HG03460 (cell line): ENCODE results near the gene GNG13.
"Not testable (repeated sequence)": the region's sequence is repeated elsewhere in the genome, so short reads cannot be mapped to it uniquely, and the experiment has no call there.

Source experiments
- ATAC-seq: cut with Tn5 transposase; IDR thresholded peaks from one replicate; pipeline ENCODE4 v1.9.1; 2021; ENCODE audit not compliant: unreplicated experiment

The GNG13 gene

GRCh38 chr16:780296-780695, 20.2 kb downstream of the GNG13 start:
- no peak for ATAC-seq

- no peak for ATAC-seq
Measured at GRCh38 chr16:779561-779960, 21.0 kb downstream of the GNG13 start.

GRCh38 chr16:778909-779527, 21.5 kb downstream of the GNG13 start:
- no peak for ATAC-seq

DNA sequence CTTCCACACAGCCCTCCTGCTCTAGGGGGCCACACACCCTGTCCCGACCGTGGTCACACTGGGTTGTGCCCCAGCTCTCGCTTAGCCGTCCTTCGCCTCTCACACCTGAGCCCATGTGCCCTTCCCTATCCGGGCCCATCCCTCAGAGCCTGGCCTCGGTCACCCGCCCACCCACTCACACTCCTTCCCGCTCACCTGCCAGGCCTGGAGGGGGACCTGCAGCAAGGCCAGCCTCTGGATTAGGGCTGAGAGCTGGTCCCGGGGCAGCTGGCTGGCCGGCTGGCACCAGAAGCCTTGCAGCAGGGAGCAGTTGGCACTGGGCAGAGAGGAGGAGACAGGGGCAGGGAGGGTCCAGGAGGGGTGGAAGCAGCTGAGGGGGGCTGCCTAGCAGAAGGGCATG, 22.1 kb downstream of the GNG13 start:
- ATAC-seq, result no peak

DNA sequence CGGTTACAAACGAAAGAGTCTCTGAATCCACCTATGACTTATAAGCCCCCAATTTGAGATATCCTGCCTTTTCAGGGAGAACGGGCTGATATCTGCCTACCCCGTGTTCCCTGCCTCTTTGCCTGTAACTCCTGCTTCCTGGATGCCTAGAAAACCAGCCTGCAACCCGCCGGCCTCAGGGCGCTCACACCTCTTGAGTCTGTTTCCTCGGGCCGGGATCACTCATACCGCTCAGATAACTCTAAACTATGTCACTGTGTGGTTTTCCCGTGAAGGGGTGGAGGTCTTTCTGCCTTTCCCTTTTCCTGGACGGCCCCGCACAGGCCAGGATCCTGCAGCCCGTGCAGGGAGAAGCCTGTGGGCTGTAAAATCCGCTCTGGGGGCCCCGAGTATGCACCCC, 22.7 kb downstream of the GNG13 start:
- ATAC-seq, result no peak

DNA sequence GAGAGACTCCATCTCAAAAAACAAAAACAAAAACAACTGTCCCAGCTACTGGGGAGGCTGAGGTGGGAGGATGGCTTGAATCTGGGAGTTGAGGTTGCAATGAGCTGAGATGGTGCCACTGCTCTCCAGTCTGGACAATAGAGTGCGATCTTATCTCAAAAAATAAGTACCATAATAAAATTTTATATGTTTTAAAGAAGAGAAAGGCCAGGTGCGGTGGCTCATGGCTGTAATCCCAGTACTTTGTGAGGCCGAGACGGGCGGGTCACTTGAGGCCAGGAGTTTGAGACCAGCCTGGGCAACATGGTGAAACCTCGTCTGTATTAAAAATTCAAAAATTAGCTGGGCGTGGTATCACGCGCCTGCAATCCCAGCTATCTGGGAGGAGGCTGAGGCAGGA, 23.7 kb downstream of the GNG13 start:
- ATAC-seq, result no peak

DNA sequence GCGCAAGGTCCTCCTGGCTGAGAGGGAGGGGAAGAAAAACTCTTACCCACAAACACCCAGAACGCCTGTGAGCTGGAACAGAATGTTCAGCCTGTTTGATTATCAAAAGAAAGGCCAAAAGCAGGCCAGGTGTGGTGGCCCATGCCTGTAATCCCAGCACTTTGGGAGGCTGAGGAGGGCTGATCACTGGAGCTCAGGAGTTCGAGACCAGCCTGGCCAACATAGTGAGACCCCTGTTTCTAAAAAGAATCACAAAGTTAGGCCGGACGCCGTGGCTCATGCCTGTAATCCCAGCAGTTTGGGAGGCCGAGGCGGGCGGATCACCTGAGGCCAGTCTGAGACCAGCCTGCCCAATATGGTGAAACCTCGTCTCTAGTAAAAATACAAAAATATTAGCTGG, 24.2 kb downstream of the GNG13 start:
- not testable (repeated sequence) for ATAC-seq

- ATAC-seq, result no peak
Measured at GRCh38 chr16:775236-775796, 25.2 kb downstream of the GNG13 start.

DNA sequence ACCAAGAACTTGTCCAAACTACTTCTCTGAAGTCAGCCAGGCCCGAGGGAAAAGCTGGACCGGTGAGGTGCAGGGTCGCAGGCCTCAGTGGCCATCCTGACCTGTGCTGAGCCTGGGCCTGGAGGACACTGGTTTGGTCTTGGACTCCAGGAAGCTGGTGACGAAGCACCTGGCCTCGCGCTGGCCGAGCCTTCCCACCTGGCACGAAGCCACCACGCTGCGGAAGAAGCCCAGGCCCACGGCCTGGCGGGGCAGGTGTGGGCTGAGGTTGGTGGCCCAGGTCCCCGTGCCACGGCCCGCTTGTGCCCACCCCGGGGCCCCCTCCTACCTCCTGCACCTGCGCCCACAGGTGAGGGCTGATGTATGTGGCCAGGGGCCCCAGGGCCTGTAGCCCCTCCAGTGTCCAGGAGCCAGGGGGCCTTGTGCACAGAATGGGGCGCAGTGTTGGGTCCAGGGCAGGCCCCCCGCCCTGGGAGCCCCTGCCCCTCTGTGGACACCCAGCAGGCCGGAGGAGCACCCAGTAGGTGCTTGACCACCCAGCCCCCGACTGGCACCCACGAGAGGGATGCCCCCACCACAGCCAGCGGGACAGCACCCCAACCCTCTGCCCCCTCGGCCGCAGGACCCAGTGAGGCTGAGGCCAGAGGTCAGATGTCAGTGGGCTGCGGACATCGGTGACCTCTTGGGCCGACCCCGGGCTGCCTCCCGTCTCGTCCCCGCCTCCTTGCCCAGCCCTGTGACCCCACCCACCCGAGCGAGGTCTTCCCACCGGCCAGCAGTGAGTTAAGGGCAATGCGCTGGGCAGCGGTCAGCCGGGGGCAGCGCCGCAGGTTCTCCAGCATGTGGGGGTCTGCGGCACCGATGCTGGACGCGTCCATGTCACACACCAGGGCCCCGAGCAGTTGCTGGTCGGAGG, 26.2 kb downstream of the GNG13 start:
- ATAC-seq, result no peak

DNA sequence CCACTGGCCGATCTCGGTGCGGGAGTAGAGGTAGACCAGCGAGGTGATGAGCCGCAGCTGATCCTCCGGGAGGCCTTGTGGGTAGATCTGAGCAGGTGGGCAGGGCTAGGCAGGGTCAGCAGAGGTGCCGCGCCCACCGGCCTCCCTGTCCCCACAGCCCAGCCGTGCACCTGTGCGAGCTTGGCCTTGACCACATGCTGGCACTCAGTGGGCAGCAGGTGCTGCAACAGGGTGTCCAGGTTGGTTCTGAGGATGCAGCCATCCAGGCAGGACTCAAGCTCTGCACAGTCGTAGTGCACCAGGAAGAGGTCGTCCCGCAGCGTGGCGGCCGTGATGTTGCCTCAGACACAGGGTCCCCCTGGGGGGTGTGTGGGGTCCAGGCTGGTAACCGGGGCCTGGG, 27.6 kb downstream of the GNG13 start:
- no peak for ATAC-seq

DNA sequence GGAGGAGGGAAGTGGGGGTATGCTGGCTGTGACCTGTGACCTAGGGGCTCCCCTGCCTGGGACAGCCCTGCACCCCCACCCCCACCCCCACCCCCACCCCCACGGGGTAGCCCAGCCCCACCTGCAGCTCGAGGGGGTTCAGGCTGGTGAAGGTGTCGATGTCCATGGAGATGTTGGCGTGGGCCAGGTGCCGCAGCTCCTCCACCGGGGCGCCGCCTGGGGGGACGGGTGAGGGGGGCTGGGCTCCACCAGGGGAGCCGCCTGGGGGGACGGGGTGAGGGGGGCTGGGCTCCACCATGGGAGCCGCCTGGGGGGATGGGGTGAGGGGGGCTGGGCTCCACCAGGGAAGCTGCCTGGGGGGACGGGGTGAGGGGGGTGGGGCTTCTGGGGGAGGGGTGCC, 30.1 kb downstream of the GNG13 start:
- no peak for ATAC-seq

DNA sequence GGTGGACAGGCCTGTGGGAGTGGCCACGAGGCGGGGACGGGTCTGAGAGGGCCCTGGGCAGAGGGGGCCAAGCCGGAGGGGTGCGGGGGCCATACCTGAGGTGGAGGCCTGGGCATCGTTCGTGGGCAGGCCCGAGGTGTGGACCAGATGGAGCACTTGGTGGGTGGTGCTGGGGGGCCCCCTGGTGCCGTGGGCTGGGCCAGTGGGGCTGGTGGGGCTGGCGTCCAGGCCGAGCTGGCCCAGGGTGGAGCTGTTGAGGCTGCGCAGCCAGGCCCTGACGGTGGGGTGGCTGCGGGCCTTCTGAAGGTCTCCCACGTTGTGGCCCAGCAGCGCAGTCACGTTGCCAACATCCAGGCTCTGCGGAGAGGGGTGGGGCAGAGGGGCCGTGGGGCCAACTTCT, 30.6 kb downstream of the GNG13 start:
- no peak for ATAC-seq

GRCh38 chr16:769184-769784, 31.2 kb downstream of the GNG13 start:
- no peak for ATAC-seq

- ATAC-seq, result no peak
Measured at GRCh38 chr16:768428-768827, 32.1 kb downstream of the GNG13 start.

GRCh38 chr16:767743-768235, 32.7 kb downstream of the GNG13 start:
- no peak for ATAC-seq

GRCh38 chr16:766820-767640, 33.5 kb downstream of the GNG13 start:
- ATAC-seq, result no peak

GRCh38 chr16:766008-766819, 34.3 kb downstream of the GNG13 start:
- no peak for ATAC-seq

DNA sequence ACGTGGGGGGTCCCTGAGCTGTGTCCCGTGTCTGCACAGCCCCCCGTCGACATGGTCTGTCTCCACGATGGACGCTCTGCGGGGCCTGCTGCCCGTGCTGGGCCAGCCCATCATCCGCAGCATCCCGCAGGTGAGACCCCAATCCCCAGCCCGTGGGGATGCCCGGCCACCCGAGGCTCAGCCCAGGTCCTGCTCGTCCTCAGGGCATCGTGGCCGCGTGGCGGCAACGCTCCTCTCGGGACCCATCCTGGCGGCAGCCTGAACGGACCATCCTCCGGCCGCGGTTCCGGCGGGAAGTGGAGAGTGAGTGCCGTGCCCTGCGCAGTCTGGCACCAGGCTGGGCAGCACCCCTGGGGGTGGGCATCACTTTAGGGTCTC, 35.1 kb downstream of the GNG13 start:
- no peak for ATAC-seq

DNA sequence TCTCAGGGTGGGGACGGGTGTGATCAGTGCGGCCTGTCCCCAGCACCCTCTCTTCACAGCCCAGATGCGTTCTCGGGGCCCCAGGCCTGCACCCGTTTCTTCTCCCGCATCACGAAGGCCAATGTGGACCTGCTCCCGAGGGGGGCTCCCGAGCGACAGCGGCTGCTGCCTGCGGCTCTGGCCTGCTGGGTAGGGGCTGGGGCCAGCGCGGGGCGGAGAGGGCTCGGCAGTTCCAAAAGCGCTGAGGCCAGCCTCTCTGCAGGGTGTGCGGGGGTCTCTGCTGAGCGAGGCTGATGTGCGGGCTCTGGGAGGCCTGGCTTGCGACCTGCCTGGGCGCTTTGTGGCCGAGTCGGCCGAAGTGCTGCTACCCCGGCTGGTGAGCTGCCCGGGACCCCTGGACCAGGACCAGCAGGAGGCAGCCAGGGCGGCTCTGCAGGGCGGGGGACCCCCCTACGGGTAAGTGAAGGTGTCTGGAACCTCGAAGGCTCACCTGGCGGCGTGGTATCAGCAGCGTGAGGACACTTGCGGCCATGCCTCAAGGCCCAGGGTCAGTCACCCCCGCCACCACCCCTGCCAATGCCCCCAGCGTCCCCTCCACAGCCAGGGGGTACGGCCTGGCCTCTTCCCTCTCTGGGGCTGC, 35.6 kb downstream of the GNG13 start:
- no peak for ATAC-seq
